ENCODE results near the gene MORC4.
A peak's percentile ranks its signal among the peaks of the same experiment; 100 is the strongest.

MORC4 gene

GRCh38 chrX:106952538-106952937 lies 47.5 kb downstream of the MORC4 start:
- no peak for DNase-seq

DNA sequence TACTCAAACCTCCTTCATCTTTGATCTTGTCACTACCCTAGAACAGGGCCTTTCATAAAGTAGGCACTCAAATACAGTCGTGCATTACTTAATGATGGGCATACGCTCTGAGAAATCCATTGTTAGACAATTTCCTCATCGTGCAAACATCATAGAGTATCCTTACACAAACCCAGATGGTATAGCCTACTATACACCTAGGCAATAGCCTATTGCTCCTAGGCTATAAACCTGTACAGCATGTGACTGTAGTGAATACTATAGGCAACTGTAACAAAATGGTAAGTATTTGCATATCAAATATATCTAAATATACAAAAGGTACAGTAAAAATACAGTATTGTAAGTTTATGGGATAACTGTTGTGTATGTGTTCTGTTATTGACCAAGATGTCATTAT lies 47.9 kb downstream of the MORC4 start:
- DNase-seq = no peak

DNA sequence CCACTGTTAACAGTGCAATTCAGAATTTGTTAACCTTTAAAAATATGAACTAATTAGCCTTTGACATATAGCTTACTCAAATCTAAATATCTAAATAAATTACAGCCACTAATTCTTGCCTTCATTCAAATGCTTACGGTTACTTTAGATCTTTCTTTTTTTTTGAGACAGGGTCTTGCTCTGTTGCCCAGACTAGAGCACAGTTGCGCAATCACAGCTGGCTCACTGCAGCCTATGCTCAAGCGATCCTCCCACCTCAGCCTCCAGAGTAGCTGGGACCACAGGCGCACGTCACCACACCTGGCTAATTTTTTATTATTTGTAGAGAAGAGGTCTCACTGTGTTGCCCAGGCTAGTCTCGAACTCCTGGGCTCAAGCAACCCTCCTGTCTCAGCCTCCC lies 48.8 kb downstream of the MORC4 start:
- no peak for DNase-seq

- DNase-seq = no peak
These were observed 49.6 kb downstream of the MORC4 start for GRCh38 chrX:106950381-106950780.

GRCh38 chrX:106949366-106949765 lies 50.6 kb downstream of the MORC4 start:
- DNase-seq = no peak

DNA sequence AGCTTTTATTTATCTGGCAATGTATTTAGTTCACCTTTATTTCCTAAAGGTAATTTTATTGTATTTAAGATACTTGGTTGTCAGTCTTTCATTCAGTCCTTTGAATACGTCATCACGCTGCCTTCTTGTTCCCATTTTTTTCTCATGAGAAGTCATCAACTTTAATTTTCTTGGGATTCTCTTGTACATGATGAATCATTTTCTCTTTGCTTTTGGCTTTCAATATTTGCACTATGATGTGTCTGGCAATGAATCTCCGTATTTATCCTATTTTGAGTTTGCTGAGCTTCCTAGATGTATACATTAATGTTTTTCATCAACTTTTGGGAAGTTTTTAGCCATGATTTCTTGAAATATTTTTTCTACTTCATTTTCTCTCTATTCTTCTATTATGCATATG lies 51.4 kb downstream of the MORC4 start:
- DNase-seq = no peak

GRCh38 chrX:106946464-106946863 lies 53.5 kb downstream of the MORC4 start:
- no peak for DNase-seq

GRCh38 chrX:106940068-106940467 lies 59.9 kb downstream of the MORC4 start:
- DNase-seq = no peak

GRCh38 chrX:106939566-106939965 lies 60.4 kb downstream of the MORC4 start:
- no peak for DNase-seq

DNA sequence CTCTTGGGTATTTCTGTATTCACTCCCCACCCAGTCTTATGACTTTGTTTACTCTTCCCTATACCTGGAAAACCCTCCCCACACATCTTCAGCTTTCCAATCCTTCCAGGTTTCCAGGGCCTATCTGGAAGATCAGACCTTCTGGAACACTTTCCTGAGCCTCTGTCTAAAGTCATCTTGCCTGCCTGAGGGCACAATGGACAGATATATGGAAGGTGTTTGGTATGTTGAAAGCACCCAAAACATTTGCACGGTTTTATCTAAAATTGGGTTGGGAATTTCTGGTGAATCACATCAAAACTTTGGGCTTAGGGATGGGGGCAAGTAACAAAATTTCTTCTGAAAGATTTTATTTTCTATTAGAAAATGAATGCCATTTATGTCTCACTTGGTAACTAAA lies 63.8 kb downstream of the MORC4 start:
- DNase-seq = no peak

GRCh38 chrX:106935175-106935574 lies 64.8 kb downstream of the MORC4 start:
- DNase-seq = no peak

- DNase-seq = no peak
These were observed 66.5 kb downstream of the MORC4 start for GRCh38 chrX:106933538-106933961.

DNA sequence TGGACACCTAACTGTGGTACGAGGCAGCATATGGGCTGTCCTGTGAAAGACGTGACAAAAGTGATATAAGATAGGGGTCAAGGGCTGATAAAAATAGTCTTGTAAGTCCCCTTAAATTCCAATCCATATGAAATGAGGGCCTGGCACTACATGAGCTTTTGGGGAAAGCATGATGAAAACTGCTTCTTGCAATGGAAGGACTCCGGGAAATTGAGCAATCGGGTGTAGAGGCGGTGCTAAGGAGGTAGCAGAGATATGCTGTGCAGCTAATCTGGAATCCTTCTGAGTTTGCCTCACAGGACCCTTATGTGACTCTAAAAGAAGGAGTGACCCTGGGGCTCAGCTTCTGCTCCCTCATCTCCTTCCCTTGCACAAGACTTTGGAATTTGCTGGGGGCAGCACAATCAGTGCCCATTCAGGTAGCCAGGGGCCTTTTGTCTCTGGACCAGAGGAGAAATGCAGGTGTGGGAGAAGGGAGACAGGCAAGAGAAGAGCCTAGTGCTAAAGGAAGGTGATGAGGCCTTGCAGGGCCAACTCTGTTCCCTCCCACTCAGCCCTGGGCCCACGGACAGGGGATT lies 67.0 kb downstream of the MORC4 start:
- no peak for DNase-seq

GRCh38 chrX:106932492-106932923 lies 67.5 kb downstream of the MORC4 start:
- no peak for DNase-seq

GRCh38 chrX:106931831-106932491 lies 68.1 kb downstream of the MORC4 start:
- DNase-seq = no peak

DNA sequence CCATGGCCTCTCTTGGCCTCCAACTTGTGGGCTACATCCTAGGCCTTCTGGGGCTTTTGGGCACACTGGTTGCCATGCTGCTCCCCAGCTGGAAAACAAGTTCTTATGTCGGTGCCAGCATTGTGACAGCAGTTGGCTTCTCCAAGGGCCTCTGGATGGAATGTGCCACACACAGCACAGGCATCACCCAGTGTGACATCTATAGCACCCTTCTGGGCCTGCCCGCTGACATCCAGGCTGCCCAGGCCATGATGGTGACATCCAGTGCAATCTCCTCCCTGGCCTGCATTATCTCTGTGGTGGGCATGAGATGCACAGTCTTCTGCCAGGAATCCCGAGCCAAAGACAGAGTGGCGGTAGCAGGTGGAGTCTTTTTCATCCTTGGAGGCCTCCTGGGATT lies 71.8 kb downstream of the MORC4 start:
- DNase-seq = no peak

DNA sequence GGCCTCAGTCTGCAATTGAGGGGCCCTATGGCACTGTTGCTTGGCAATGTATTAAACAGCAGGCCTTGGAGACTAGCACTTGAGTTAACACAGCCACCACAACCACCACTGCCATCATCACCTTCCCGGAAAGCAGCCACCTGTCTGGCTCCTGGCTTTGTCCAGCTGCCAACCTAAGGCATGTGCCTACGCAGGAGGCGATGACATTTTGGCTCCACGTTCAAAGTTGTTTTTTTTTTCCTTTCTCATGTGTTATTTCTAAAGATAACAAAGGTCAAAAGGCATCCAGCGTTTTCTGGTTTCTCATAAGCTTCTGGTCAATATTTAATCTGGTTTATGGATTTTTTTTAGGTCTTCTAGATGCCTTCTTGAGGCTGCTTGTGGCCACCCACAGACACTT lies 72.3 kb downstream of the MORC4 start:
- no peak for DNase-seq

DNA sequence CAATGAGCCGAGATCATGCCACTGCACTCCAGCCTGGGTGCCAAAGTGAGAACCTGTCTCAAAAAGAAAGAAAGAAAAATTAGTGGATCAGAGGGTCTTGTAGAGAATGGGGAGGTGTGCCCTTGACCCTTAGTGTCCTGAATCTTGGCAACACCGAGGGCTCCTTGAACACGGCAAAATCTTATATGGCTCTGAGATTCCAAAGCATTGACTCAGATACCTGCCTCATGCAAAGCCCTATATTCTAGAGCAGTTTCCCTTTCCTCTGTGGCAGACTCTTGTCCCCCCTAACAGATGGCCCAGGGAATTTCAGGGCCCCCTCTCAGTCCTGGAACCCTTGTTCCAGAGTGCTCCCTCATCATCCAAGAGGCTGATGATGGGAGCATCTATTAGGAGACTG lies 73.0 kb downstream of the MORC4 start:
- DNase-seq = no peak

DNA sequence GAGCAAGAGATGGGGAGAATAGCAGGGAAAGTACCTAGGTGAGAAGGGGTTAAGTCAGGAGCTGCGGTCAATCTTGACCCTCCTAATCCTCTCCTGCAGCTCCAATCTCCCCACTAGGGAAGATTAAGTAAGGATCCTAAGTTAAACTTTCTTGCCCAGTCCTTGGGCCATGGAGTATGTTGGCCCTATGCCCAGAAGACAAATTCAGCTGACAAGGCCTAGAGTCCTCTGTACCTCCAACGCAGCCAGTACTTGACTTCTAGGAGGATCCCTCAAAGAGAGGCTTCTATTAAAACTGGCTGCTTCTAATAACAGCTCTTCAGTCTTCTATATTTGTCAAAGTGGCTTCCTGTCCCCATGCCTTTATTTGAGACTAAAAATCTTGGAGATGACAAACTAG lies 78.4 kb downstream of the MORC4 start:
- no peak for DNase-seq

DNA sequence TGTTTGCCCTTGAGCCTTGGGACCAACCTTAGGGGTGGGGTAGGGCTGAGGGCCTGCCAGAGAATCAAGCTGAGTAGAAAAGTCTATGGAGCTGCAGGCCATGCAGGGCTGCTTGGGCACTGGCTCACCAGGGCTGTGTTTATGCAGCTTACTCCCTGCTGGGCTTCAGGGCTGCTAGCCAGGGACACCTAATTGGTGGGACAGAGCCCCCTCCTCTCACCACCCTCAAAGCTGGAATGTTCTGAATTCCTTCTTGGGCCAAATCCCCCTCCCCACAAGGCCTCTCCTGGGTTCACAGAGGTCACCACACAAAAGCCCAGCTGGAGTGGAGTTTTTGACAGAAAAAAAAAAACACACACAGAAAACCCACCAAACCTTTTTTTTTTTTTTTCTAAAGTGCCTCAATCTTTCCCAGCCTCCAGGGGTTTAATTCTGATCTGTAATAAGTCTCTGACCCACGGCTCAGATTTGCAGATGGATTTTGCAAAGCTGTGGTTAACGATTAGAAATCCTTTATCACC lies 80.0 kb downstream of the MORC4 start, which contains the start of gene CLDN2:
Gene CLDN2 (plus strand): TSS at position 471 of the 521 bp plus-strand sequence. CDS start 7,827 bp downstream, outside the sequence.
- DNase-seq = no peak

DNA sequence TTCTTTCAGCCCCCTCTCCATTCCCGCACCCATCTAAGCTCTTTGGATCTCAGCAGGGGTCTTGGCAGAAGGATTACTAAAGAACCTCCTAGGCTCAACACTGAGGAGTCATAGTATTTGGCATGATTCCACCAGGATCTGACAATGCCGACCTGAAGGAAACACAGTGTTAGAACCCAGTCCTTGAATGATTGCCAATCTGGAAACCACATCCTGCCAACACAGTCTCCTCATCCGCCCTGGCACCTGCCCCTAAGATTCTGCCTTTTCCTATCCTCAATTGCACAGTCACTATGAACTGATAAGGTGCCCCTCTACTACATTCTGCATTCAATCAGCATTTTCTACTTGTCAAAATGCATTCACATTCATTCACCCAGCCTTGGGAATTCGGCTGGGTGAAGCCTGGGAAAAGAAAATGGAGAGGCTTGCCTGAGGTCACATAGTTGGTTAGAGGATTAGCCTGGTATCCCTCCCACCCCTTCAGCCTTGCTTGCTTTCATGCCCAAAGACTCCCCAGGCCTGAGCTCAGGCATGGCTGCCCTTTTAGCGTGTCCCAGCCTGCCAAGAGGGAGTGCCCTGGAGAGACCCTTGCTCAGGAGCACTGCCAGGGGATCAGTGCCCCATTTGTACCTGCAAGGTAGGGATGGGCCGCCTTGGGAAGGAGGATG lies 82.0 kb downstream of the MORC4 start:
- DNase-seq = peak in 1 of 2 donors; percentile 35

DNA sequence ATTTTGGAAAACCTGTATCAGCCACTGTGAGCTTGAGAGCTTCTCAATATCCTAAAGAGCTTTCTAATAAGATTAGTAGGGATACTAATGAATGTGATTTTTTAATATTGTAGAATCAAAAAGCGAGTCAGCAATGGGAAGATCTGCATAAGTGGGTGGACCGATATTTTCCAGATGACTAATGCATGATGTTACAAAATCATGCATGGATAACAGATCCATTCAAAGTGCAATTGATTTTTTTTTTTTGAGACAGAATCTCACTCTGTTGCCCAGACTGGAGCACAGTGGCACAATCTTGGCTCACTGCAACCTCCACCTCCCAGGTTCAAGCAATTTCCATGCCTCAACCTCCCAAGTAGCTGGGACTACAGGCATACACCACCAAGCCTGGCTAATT lies 87.1 kb downstream of the MORC4 start:
- DNase-seq = no peak

- DNase-seq = no peak
These were observed 93.7 kb downstream of the MORC4 start for GRCh38 chrX:106906361-106906760.

DNA sequence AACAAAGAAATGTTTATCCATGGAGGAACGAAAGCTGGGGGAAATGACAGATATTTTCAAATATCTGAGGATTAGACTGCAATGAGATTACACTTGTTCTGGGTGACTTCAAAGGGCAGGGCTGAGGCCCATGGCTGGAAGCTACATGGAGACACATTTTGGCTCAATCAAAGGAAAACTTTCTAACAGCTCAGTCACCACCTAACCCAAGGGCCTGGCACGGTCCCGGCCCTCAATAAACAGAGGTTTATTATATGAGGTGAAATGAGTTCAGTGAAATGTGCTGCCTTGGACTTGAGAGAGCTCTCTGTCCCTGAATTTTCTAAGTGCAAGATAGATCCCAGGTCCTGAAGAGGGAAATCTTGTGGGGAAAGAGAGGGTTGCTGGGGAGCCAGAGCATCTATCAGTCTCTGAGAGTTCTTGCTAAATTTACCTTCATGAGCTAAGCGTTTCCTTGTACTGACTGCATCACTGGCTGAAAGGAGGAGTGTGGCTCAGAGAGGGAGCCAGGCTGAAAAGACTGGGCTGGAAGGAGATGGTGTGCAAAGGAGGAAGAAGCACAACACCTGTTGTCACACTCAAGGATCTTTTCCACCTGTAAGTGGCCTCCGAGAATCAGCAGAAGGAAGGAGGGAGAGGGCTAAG lies 94.8 kb downstream of the MORC4 start:
- DNase-seq = no peak
